IPS-11a (cell line): ENCODE results near the gene UBE2J2.
"Not testable (repeated sequence)": the region's sequence is repeated elsewhere in the genome, so short reads cannot be mapped to it uniquely, and the experiment has no call there.

ENCODE experiments used
- H3K4me3 ChIP-seq: one replicate; pipeline ENCODE4 v1.5.1; 2013; ENCODE audit warnings: low read depth, low read length, control low read depth

UBE2J2 gene

GRCh38 chr1:1259540-1259939 lies 14.1 kb downstream of the UBE2J2 start:
- H3K4me3 ChIP-seq: no peak overlapping the region

GRCh38 chr1:1259119-1259488 lies 14.6 kb downstream of the UBE2J2 start:
- H3K4me3 ChIP-seq: no peak overlapping the region

- H3K4me3 ChIP-seq: no peak overlapping the region
Observed at GRCh38 chr1:1256956-1257871, 16.4 kb downstream of the UBE2J2 start.

- no peak overlapping the region for H3K4me3 ChIP-seq
Observed at GRCh38 chr1:1255611-1256010, 18.0 kb downstream of the UBE2J2 start.

- H3K4me3 ChIP-seq: no peak overlapping the region
Observed at GRCh38 chr1:1255078-1255477, 18.6 kb downstream of the UBE2J2 start.

GRCh38 chr1:1254667-1254998 lies 19.0 kb downstream of the UBE2J2 start:
- no peak overlapping the region for H3K4me3 ChIP-seq

- H3K4me3 ChIP-seq: no peak overlapping the region
Observed at GRCh38 chr1:1253972-1254666, 19.5 kb downstream of the UBE2J2 start.

- no peak overlapping the region for H3K4me3 ChIP-seq
Observed at GRCh38 chr1:1253314-1253713, 20.3 kb downstream of the UBE2J2 start.

GRCh38 chr1:1250786-1251284 lies 22.8 kb downstream of the UBE2J2 start:
- H3K4me3 ChIP-seq: no peak overlapping the region

GRCh38 chr1:1248009-1248913 lies 25.4 kb downstream of the UBE2J2 start:
- H3K4me3 ChIP-seq: not testable (repeated sequence)

GRCh38 chr1:1247341-1247913 lies 26.2 kb downstream of the UBE2J2 start:
- H3K4me3 ChIP-seq: no peak overlapping the region

GRCh38 chr1:1246577-1247340 lies 26.9 kb downstream of the UBE2J2 start, which contains the start of gene C1QTNF12:
TSS of gene C1QTNF12 (minus strand) at chr1:1246722. CDS start at chr1:1246690, 32 bp downstream.
- no peak within 1 kb of the TSS for H3K4me3 ChIP-seq

- no peak overlapping the region for H3K4me3 ChIP-seq
Observed at GRCh38 chr1:1245817-1246576, 27.7 kb downstream of the UBE2J2 start.

GRCh38 chr1:1245178-1245816 lies 28.4 kb downstream of the UBE2J2 start:
- no peak overlapping the region for H3K4me3 ChIP-seq

- no peak overlapping the region for H3K4me3 ChIP-seq
Observed at GRCh38 chr1:1244192-1244811, 29.4 kb downstream of the UBE2J2 start.

GRCh38 chr1:1243807-1244191 lies 29.9 kb downstream of the UBE2J2 start:
- no peak overlapping the region for H3K4me3 ChIP-seq

GRCh38 chr1:1243266-1243660 lies 30.4 kb downstream of the UBE2J2 start:
- H3K4me3 ChIP-seq: no peak overlapping the region
